H9 (cell line): Measurements from ENCODE around the gene ACTR8. TPM values are rescaled to one million over a fixed set of nuclear protein-coding genes. Genes with fewer than 3 reads are reported as not detected.

Experiments used
- DNase-seq: peaks from one replicate; pipeline ENCODE4 v3.0.0-alpha.2; 2017
- H2AFZ ChIP-seq: one replicate; pipeline ENCODE4 v1.6.1; 2013; ENCODE audit warnings: mild to moderate bottlenecking, low read length, control low read depth, moderate library complexity
- H2AK5ac ChIP-seq: 2 replicates; pipeline ENCODE4 v1.6.1; 2013; ENCODE audit warnings: low read length, control low read depth, mixed read lengths; ENCODE audit not compliant: insufficient read length
- H2BK120ac ChIP-seq: one replicate; pipeline ENCODE4 v1.6.1; 2013; ENCODE audit warnings: low read depth, mild to moderate bottlenecking, low read length, control low read depth, inconsistent platforms; ENCODE audit not compliant: poor library complexity, severe bottlenecking
- H2BK12ac ChIP-seq: 2 replicates; pipeline ENCODE4 v1.6.1; 2013; ENCODE audit warnings: low read length, control low read depth, mixed read lengths, low read depth; ENCODE audit not compliant: insufficient read length
- H2BK15ac ChIP-seq: 2 replicates; pipeline ENCODE4 v1.6.1; 2013; ENCODE audit warnings: low read depth, low read length, control low read depth
- H2BK20ac ChIP-seq: one replicate; pipeline ENCODE4 v1.6.1; 2013; ENCODE audit warnings: low read depth, mild to moderate bottlenecking, low read length, control low read depth, inconsistent platforms; ENCODE audit not compliant: poor library complexity, severe bottlenecking
- H2BK5ac ChIP-seq: 2 replicates; pipeline ENCODE4 v1.6.1; 2013; ENCODE audit warnings: low read length, control low read depth, mixed read lengths; ENCODE audit not compliant: insufficient read length
- H3K14ac ChIP-seq: 2 replicates; pipeline ENCODE4 v1.6.1; 2013; ENCODE audit warnings: low read length, control low read depth; ENCODE audit not compliant: insufficient read depth
- H3K18ac ChIP-seq: 2 replicates; pipeline ENCODE4 v1.6.1; 2013; ENCODE audit warnings: low read depth, mild to moderate bottlenecking, mixed read lengths, low read length, control low read depth; ENCODE audit not compliant: insufficient read length
- H3K23ac ChIP-seq: 2 replicates; pipeline ENCODE4 v1.6.1; 2013; ENCODE audit warnings: low read length, control low read depth, mixed read lengths, low read depth; ENCODE audit not compliant: insufficient read length
- H3K23me2 ChIP-seq: 2 replicates; pipeline ENCODE4 v1.6.1; 2013; ENCODE audit warnings: low read depth, mild to moderate bottlenecking, mixed read lengths, low read length, control low read depth; ENCODE audit not compliant: insufficient read length, poor library complexity, severe bottlenecking
- H3K27ac ChIP-seq: 2 replicates; pipeline ENCODE4 v1.5.1; 2013; ENCODE audit warnings: low read length, control low read depth, mixed read lengths, low read depth; ENCODE audit not compliant: insufficient read length
- H3K27me3 ChIP-seq: 2 replicates; pipeline ENCODE4 v1.6.1; 2013; ENCODE audit warnings: low read length, control low read depth, inconsistent platforms; ENCODE audit not compliant: insufficient read depth
- H3K4ac ChIP-seq: 2 replicates; pipeline ENCODE4 v1.6.1; 2013; ENCODE audit warnings: low read depth, mild to moderate bottlenecking, control low read depth, inconsistent platforms, low read length, moderate library complexity
- H3K4me1 ChIP-seq: 2 replicates; pipeline ENCODE4 v1.6.1; 2013; ENCODE audit warnings: low read length, control low read depth, inconsistent platforms; ENCODE audit not compliant: insufficient read depth
- H3K4me2 ChIP-seq: 2 replicates; pipeline ENCODE4 v1.6.1; 2013; ENCODE audit warnings: low read length, control low read depth, mixed read lengths; ENCODE audit not compliant: insufficient read length, insufficient read depth
- H3K56ac ChIP-seq: 2 replicates; pipeline ENCODE4 v1.6.1; 2013; ENCODE audit warnings: low read depth, mild to moderate bottlenecking, mixed read lengths, low read length, control low read depth; ENCODE audit not compliant: insufficient read length
- H3K79me1 ChIP-seq: 2 replicates; pipeline ENCODE4 v1.6.1; 2013; ENCODE audit warnings: low read depth, mild to moderate bottlenecking, moderate library complexity, low read length, control low read depth, inconsistent platforms; ENCODE audit not compliant: insufficient read depth, poor library complexity, severe bottlenecking
- H3K79me2 ChIP-seq: 2 replicates; pipeline ENCODE4 v1.6.1; 2013; ENCODE audit warnings: low read length, control low read depth, inconsistent platforms; ENCODE audit not compliant: insufficient read depth
- H3K9ac ChIP-seq: 2 replicates; pipeline ENCODE4 v1.6.1; 2013; ENCODE audit warnings: low read length, control low read depth, mixed read lengths; ENCODE audit not compliant: insufficient read length; ENCODE audit errors: extremely low read depth
- H3K9me3 ChIP-seq: one replicate; pipeline ENCODE4 v1.6.1; 2013; ENCODE audit warnings: low read depth, low read length, inconsistent platforms; ENCODE audit not compliant: control insufficient read depth
- H3T11ph ChIP-seq: one replicate; pipeline ENCODE4 v1.6.1; 2013; ENCODE audit warnings: mild to moderate bottlenecking, low read length, control low read depth, inconsistent platforms
- H4K20me1 ChIP-seq: one replicate; pipeline ENCODE4 v1.6.1; 2013; ENCODE audit not compliant: control insufficient read depth, insufficient read length, insufficient read depth
- H4K5ac ChIP-seq: 2 replicates; pipeline ENCODE4 v1.6.1; 2013; ENCODE audit warnings: low read depth, mild to moderate bottlenecking, mixed read lengths, low read length, control low read depth; ENCODE audit not compliant: insufficient read length
- H4K8ac ChIP-seq: replicated peaks from 2 replicates; pipeline ENCODE4 v1.6.1; 2013; ENCODE audit warnings: low read length, control low read depth, mixed read lengths, low read depth; ENCODE audit not compliant: insufficient read length
- H4K91ac ChIP-seq: 2 replicates; pipeline ENCODE4 v1.6.1; 2013; ENCODE audit warnings: low read depth, mild to moderate bottlenecking, moderate library complexity, mixed read lengths, low read length, control low read depth; ENCODE audit not compliant: insufficient read length
- H3K27ac Mint-ChIP-seq, 3 experiments: 2 replicates in 2 of 3; 3 replicates in 1 of 3; pipeline ENCODE4 v1.8.0; 2020 to 2021; ENCODE audit warnings: mixed read lengths in 3 of 3, mild to moderate bottlenecking in 1 of 3, moderate library complexity in 1 of 3
- H3K27me3 Mint-ChIP-seq: 2 replicates; pipeline ENCODE4 v1.8.0; 2021; ENCODE audit warnings: low read depth, mild to moderate bottlenecking, moderate library complexity, mixed read lengths
- H3K36me3 Mint-ChIP-seq, 3 experiments: 2 replicates in 2 of 3; 3 replicates in 1 of 3; pipeline ENCODE4 v1.8.0; 2020 to 2021; ENCODE audit warnings: low read depth in 3 of 3, mixed read lengths in 3 of 3; ENCODE audit not compliant: insufficient read depth in 1 of 3
- H3K4me1 Mint-ChIP-seq, 2 experiments: 2 replicates each; pipeline ENCODE4 v1.8.0; 2020; ENCODE audit warnings: mixed read lengths in 2 of 2
- H3K4me3 Mint-ChIP-seq, 2 experiments: 2 replicates in 1 of 2; 3 replicates in 1 of 2; pipeline ENCODE4 v1.8.0; 2020 to 2021; ENCODE audit warnings: mild to moderate bottlenecking in 2 of 2, mixed read lengths in 2 of 2, moderate library complexity in 1 of 2
- H3K9me3 Mint-ChIP-seq, 2 experiments: 2 replicates in 1 of 2; 3 replicates in 1 of 2; pipeline ENCODE4 v1.8.0; 2020; ENCODE audit warnings: mild to moderate bottlenecking in 2 of 2, mixed read lengths in 2 of 2, moderate library complexity in 1 of 2
- WGBS: extraction: QIAGEN DNeasy Blood & Tissue Kit; methylation state at CpG from one replicate; pipeline ENCODE4 v1.1.7; 2013; ENCODE audit warnings: missing lambda C conversion rate, low lambda C conversion rate, mixed read lengths; ENCODE audit not compliant: insufficient read length; ENCODE audit errors: extremely low coverage; 5-methylcytosine and 5-hydroxymethylcytosine counted together
- total RNA-seq: library from RNA; stranded (reverse); gene quantifications from 2 replicates; pipeline ENCODE4 v1.2.1, GENCODE V29; 2021
- TF ChIP-seq, protein P1 (sequence below): fragments of 200-600 bp; sonication (generic); conservative IDR thresholded peaks from 3 replicates; pipeline ENCODE4 v1.8.0; 2021; ENCODE audit warnings: antibody characterized with exemption, mild to moderate bottlenecking

Gene ACTR8
- total RNA-seq, 1 experiment from 2014 or later: 39.2 TPM

DNA sequence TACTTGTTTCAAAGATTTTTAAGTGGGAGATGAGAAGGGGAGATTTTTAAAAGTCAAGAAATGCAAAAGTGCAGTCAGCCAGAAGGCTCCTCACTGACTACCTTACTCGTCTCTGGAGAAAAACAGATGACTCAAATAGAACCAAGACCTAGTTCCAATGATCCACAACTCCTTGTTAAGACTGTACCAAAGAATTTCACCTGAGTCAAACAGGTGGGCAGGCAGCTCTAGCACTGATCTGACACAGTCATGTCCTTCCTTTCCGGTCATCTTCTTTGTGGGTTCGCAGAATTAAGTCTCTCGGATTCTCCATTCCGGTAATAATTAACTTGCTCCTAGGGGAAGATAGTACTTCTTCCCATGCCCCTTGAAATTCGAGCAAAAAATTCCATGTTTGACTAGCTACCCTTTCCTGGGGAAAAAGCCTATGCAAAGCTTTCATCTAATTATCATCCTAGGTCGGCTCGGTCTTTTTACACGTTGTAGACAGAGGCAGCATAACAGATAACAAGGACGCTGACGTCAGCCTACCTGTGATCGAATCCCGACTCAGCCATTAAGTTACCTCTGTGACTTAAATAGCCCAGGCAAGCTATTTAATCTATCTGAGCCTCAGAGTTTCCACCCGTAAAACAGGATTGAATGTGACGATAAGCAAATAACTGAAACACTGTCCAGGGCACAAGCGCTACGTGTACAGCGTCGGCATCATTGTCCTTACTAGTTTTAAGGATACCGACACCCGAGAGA lies 8.9 kb upstream of the ACTR8 start:
- H3K4ac ChIP-seq: peak overlapping the region; percentile 80; the same call in 1 of the 2 replicates
- H3K4me1 ChIP-seq: peaks cover 2% of the 10 kb centered on the region; the same call in 1 of the 2 replicates
- no peak overlapping the region for H4K8ac ChIP-seq
- peaks cover 5% of the 10 kb centered on the region for H3K79me1 ChIP-seq
- Mint-ChIP-seq H3K4me1 (peaks cover 19 to 23% of the 10 kb centered on the region in 2 experiments), H3K36me3 (peaks cover 6 to 19% (median 19%) of the 10 kb centered on the region in 3 experiments; a peak in 5 of 7 replicates), H3K27ac (peak overlapping the region; percentile 84 to 99 (median 92); a peak in 5 of 7 replicates), H3K4me3 (peak overlapping the region; percentile 95 to 97), H3K27me3 (peaks cover 20% of the 10 kb centered on the region), H3K9me3 (no peaks in the 10 kb centered on the region; a peak in 1 of 5 replicates)
- H2AFZ ChIP-seq: no peak overlapping the region
- DNase-seq: no peak
- TF ChIP-seq, protein P1, sequence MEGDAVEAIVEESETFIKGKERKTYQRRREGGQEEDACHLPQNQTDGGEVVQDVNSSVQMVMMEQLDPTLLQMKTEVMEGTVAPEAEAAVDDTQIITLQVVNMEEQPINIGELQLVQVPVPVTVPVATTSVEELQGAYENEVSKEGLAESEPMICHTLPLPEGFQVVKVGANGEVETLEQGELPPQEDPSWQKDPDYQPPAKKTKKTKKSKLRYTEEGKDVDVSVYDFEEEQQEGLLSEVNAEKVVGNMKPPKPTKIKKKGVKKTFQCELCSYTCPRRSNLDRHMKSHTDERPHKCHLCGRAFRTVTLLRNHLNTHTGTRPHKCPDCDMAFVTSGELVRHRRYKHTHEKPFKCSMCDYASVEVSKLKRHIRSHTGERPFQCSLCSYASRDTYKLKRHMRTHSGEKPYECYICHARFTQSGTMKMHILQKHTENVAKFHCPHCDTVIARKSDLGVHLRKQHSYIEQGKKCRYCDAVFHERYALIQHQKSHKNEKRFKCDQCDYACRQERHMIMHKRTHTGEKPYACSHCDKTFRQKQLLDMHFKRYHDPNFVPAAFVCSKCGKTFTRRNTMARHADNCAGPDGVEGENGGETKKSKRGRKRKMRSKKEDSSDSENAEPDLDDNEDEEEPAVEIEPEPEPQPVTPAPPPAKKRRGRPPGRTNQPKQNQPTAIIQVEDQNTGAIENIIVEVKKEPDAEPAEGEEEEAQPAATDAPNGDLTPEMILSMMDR: no peak
- H2AK5ac ChIP-seq: no peak overlapping the region
- no peaks in the 10 kb centered on the region for H3K27me3 ChIP-seq
- H3K27ac ChIP-seq: peak overlapping the region; percentile 66
- H3K56ac ChIP-seq: peak overlapping the region; percentile 96
- H2BK15ac ChIP-seq: no peak overlapping the region
- peak overlapping the region; percentile 93 for H3K18ac ChIP-seq
- H4K91ac ChIP-seq: peak overlapping the region; percentile 79
- peak overlapping the region; percentile 86 for H2BK5ac ChIP-seq
- peak overlapping the region; percentile 10 for H3T11ph ChIP-seq
- peak overlapping the region; percentile 91 for H2BK120ac ChIP-seq
- peaks cover 12% of the 10 kb centered on the region for H3K23me2 ChIP-seq
- peak overlapping the region; percentile 97 for H3K14ac ChIP-seq
- peak overlapping the region; percentile 85 for H4K5ac ChIP-seq
- H3K23ac ChIP-seq: no peak overlapping the region
- H2BK12ac ChIP-seq: no peak overlapping the region
- H3K9ac ChIP-seq: peak overlapping the region; percentile 94
- H4K20me1 ChIP-seq: no peaks in the 10 kb centered on the region
- no peak overlapping the region for H2BK20ac ChIP-seq
- peaks cover 8% of the 10 kb centered on the region; the same call in 1 of the 2 replicates for H3K79me2 ChIP-seq
- no CpG with 5 or more reads among the region's 21 CpGs for whole genome bisulfite sequencing
- H3K4me2 ChIP-seq: peak overlapping the region; percentile 94
- no peaks in the 10 kb centered on the region for H3K9me3 ChIP-seq
